GM12872 (cell line): ENCODE measurements around the gene HSPG2.

ENCODE experiments used
- CTCF ChIP-seq: IDR thresholded peaks from 3 replicates; pipeline ENCODE4 v1.5.1; 2011; ENCODE audit warnings: low read depth, mild to moderate bottlenecking, low read length, moderate library complexity; ENCODE audit not compliant: insufficient read depth

HSPG2 gene

GRCh38 chr1:21875621-21876063 is 61.5 kb downstream of the HSPG2 start:
- TF ChIP-seq CTCF = no peak

GRCh38 chr1:21874778-21875547 is 62.1 kb downstream of the HSPG2 start:
- TF ChIP-seq CTCF = no peak

- TF ChIP-seq CTCF = no peak
Measured at GRCh38 chr1:21874328-21874727, 62.8 kb downstream of the HSPG2 start.

GRCh38 chr1:21873761-21874160 is 63.3 kb downstream of the HSPG2 start:
- no peak for TF ChIP-seq CTCF

- no peak for TF ChIP-seq CTCF
Measured at GRCh38 chr1:21873174-21873573, 63.9 kb downstream of the HSPG2 start.

GRCh38 chr1:21872445-21873079 is 64.5 kb downstream of the HSPG2 start:
- no peak for TF ChIP-seq CTCF

GRCh38 chr1:21871943-21872342 is 65.2 kb downstream of the HSPG2 start:
- no peak for TF ChIP-seq CTCF
